Measurements from ENCODE around the gene MED27.

Gene MED27

GRCh38 chr9:131870156-131870555, 209.5 kb downstream of the MED27 start:
- no peak for DNase-seq (ENCODE audit: extremely low spot score, insufficient read length, low read depth)

DNA sequence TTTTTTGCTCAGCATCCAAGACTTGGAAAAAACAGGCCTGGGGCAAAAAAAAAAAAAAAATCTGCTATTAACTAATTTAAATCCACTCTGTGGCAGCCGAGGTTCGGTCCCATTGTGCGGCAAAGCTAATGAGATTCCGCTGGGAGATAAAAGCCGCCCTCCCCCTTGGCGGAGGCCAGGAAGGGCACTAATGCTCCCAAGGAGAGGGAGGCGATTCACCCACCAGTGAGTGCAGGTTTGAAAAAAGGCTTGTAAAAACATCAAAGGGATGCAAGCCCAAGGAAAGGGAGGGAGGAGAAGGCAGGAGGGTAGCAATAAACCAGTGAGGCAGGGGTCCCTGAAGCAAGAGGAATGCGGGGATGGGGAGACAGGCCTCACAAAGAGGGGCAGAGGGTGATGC, 210.3 kb downstream of the MED27 start:
- FAIRE-seq (no peak), DNase-seq (ENCODE audit: extremely low spot score, insufficient read length, low read depth) (no peak)

More at GRCh38 chr9:131870156-131870555, 209.5 kb downstream of the MED27 start:
- no peak for FAIRE-seq

- DNase-seq (ENCODE audit: extremely low spot score, insufficient read length, low read depth) (no peak), FAIRE-seq (no peak)
These were observed 210.9 kb downstream of the MED27 start for GRCh38 chr9:131868766-131869165.

DNA sequence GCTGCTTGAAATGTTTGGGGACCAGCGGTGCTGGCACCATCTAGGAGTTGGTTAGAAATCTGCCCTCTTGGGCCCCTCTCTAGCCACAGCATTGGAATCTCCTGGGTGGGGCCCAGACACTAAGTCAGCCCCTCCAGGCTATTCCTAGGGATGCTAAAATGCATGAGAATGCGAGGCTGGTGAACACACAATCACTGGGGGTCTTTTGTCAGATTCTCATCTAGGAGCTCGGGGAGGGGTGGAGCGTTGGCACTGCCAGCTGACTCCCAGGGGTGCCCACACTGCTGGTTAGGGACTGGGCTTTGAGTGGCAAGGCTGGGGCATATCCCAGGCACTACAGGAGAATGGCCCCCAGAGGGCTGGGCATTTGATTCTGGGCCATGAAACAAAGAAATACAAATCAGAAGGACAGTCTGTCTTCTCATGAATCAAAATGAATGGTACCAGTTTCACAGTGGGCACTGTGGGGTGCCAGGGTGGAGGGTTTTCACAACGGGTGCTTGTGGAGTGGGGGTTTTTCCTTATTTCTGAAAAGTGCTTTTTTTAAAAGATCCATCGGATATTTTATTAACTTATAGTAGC, 212.0 kb downstream of the MED27 start:
- DNase-seq (ENCODE audit: extremely low spot score, insufficient read length, low read depth) (no peak), FAIRE-seq (no peak)

GRCh38 chr9:131865446-131866195, 214.0 kb downstream of the MED27 start:
- no peak for DNase-seq (ENCODE audit: extremely low spot score, insufficient read length, low read depth)

GRCh38 chr9:131864531-131864930, 215.1 kb downstream of the MED27 start:
- FAIRE-seq: no peak
- DNase-seq (ENCODE audit: extremely low spot score, insufficient read length, low read depth): no peak

More at GRCh38 chr9:131865446-131866195, 214.0 kb downstream of the MED27 start:
- FAIRE-seq: no peak

DNA sequence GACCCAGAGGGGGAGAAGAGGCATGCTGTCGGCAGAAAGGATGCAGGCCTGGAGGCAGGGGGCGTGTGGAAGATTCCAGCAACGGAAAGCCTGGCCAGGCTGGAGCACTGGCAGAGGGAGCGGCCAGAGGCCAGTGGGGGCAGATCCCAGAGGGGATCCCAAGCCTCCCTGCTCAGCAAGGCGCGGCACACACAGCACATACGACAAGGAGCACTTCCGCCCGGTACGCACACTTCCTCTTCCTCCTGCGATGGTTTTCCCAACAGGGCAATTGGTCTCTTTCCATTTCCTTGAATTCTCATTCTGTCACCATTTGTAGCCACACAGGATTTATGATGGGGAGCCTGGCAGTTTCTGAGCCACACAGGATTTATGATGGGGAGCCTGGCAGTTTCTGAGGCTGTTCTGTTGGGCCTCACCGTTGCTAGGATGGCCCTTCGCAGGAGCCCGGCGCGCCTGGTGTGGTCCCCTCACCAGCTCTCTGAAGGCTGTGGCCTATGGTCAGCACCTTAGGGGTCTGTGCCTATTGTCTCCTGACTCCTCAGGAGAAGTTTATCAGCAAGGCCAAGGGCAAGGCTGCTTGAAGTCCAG, 216.3 kb downstream of the MED27 start:
- no peak for FAIRE-seq
- no peak for DNase-seq (ENCODE audit: extremely low spot score, insufficient read length, low read depth)

- DNase-seq (ENCODE audit: extremely low spot score, insufficient read length, low read depth) (no peak), FAIRE-seq (no peak)
These were observed 217.4 kb downstream of the MED27 start for GRCh38 chr9:131862261-131862660.

- FAIRE-seq: no peak
- DNase-seq (ENCODE audit: extremely low spot score, insufficient read length, low read depth): no peak
These were observed 219.2 kb downstream of the MED27 start for GRCh38 chr9:131860430-131860829.

- DNase-seq (ENCODE audit: extremely low spot score, insufficient read length, low read depth): no peak
- no peak for FAIRE-seq
These were observed 221.5 kb downstream of the MED27 start for GRCh38 chr9:131858147-131858546.

- DNase-seq (ENCODE audit: extremely low spot score, insufficient read length, low read depth): no peak
- FAIRE-seq: no peak
These were observed 223.6 kb downstream of the MED27 start for GRCh38 chr9:131856105-131856504.

GRCh38 chr9:131854896-131855613, 224.6 kb downstream of the MED27 start:
- no peak for DNase-seq (ENCODE audit: extremely low spot score, insufficient read length, low read depth)
- no peak for FAIRE-seq

DNA sequence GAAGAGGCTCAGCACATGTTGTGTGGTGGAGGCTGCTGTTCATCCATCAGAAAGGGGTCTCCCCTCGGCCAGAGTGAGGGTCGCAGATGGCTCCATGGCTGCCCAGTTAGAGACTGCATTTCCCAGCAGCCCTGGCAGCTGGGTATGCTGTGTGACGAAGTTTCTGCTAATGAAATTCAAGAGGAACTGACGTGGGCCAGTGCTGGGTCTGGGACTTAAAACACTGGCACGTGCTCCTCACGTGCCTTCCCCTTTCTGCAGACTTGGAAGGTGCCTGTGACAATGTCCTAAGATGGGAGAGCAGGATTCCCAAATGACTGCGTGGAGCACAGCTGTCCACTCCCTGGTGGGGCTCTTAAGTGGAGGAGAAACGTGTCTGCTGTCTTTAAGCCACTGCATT, 225.3 kb downstream of the MED27 start:
- FAIRE-seq: no peak
- DNase-seq (ENCODE audit: extremely low spot score, insufficient read length, low read depth): no peak

GRCh38 chr9:131853434-131853833, 226.2 kb downstream of the MED27 start:
- DNase-seq (ENCODE audit: extremely low spot score, insufficient read length, low read depth): no peak
- FAIRE-seq: no peak

GRCh38 chr9:131851414-131851813, 228.3 kb downstream of the MED27 start:
- no peak for DNase-seq (ENCODE audit: extremely low spot score, insufficient read length, low read depth)

DNA sequence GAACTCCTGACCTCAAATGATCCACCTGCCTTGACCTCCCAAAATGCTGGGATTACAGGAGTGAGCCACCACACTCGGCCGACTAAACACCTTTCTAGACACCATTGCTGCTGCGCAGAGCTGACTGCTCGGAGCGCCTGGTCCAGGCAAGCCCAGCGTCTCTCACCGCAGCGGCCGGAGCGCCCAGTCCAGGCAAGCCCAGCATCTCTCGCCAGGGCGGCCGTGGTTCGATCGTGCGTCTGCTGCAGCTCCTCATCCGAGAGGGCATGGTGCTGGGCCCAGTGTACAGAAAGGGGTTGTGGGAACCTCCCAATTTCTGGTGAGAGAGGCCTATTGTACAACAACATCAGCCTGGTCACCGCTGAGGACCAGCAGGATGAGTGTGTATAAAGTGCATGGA, 230.3 kb downstream of the MED27 start:
- FAIRE-seq (no peak), DNase-seq (ENCODE audit: extremely low spot score, insufficient read length, low read depth) (no peak)

More at GRCh38 chr9:131851414-131851813, 228.3 kb downstream of the MED27 start:
- FAIRE-seq: no peak

GRCh38 chr9:131848570-131849160, 231.0 kb downstream of the MED27 start:
- no peak for FAIRE-seq
- no peak for DNase-seq (ENCODE audit: extremely low spot score, insufficient read length, low read depth)

GRCh38 chr9:131847665-131848354, 231.9 kb downstream of the MED27 start:
- FAIRE-seq (no peak), DNase-seq (ENCODE audit: extremely low spot score, insufficient read length, low read depth) (no peak)

DNA sequence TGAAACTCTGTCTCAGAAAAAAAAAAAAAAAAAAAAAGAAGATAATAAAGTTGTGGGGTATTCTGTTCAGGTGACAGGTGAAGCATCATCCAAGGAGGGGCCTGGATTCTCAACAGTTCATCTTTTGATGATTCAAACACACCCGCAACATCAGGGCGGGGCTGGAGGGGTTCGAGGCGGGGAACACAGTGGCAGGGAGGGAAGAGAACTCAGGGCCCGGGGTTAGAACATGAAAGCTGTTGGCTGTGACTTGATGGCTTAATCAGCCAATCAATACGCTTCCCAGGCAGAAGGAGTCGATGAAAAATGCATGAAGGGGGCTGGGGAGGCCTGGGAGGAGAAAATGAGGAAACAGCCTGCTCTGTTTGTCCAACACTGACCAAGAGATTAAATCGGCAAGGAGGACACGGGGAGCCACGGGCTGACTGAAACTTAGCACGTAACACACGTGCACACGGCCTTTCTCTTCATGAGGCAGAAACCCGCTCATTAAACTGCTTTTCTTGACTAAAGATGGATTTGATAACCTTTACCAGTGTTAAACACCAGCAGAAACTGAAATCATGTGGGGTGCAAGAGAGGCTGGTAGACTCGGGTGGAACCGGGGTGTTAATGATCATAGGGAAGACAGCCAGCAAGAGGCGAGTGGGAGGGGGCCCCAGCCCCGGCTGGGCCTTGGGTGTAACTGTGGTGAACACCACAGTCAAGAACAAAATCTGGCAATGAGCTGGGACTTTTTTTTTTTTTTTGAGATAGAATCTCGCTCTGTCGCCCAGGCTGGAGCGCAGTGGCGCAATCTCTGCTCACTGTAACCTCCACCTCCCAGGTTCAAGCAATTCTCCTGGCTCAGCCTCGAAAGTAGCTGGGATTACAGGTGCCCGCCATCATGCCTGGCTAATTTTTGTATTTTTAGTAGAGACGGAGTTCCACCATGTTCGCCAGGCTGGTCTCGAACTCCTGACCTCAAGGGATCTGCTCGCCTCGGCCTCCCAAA, 234.1 kb downstream of the MED27 start:
- DNase-seq (ENCODE audit: extremely low spot score, insufficient read length, low read depth) (no peak), FAIRE-seq (no peak)
